Activated naive CD8-positive, alpha-beta T cell treated with anti-CD3 and anti-CD28 coated beads, Interleukin-2, amount 50 U/mL, for 24 hours (primary cell): ENCODE results near the gene THRB.

Source experiments
- ATAC-seq: fragments of 150-1000 bp; cut with Tn5 transposase; one replicate; pipeline ENCODE4 v1.10.0; 2021
- DNase-seq: peaks from one replicate; pipeline ENCODE4 v3.0.0; 2021
- H3K27ac Mint-ChIP-seq: one replicate; pipeline ENCODE4 v1.8.0; 2021; ENCODE audit warnings: mild to moderate bottlenecking, mixed read lengths
- H3K27me3 Mint-ChIP-seq: one replicate; pipeline ENCODE4 v1.8.0; 2021; ENCODE audit warnings: mixed read lengths
- H3K36me3 Mint-ChIP-seq: one replicate; pipeline ENCODE4 v1.8.0; 2021; ENCODE audit warnings: low read depth, mixed read lengths
- H3K4me1 Mint-ChIP-seq: one replicate; pipeline ENCODE4 v1.8.0; 2021; ENCODE audit warnings: mixed read lengths
- H3K4me3 Mint-ChIP-seq: one replicate; pipeline ENCODE4 v1.8.0; 2021; ENCODE audit warnings: mild to moderate bottlenecking, moderate library complexity, mixed read lengths
- H3K9me3 Mint-ChIP-seq: one replicate; pipeline ENCODE4 v1.8.0; 2021; ENCODE audit warnings: mixed read lengths

THRB gene

GRCh38 chr3:24086617-24087404, 407.8 kb downstream of the THRB start:
- no peak for DNase-seq
- Mint-ChIP-seq H3K4me3 (no peak overlapping the region), H3K27me3 (no peaks in the 10 kb centered on the region)

GRCh38 chr3:24086206-24086605, 408.4 kb downstream of the THRB start:
- Mint-ChIP-seq H3K4me1 (no peaks in the 10 kb centered on the region), H3K4me3 (no peak overlapping the region), H3K9me3 (no peaks in the 10 kb centered on the region), H3K27ac (no peak overlapping the region), H3K27me3 (no peaks in the 10 kb centered on the region), H3K36me3 (no peaks in the 10 kb centered on the region)
- DNase-seq (no peak), ATAC-seq (no peak)

More at GRCh38 chr3:24086617-24087404, 407.8 kb downstream of the THRB start:
- H3K4me1 Mint-ChIP-seq, result no peaks in the 10 kb centered on the region
- H3K9me3 Mint-ChIP-seq, result no peaks in the 10 kb centered on the region
- H3K27ac Mint-ChIP-seq, result no peak overlapping the region
- no peaks in the 10 kb centered on the region for H3K36me3 Mint-ChIP-seq
- ATAC-seq, result no peak

- Mint-ChIP-seq H3K27me3 (peaks cover 2% of the 10 kb centered on the region), H3K36me3 (no peaks in the 10 kb centered on the region), H3K27ac (no peak overlapping the region), H3K9me3 (no peaks in the 10 kb centered on the region), H3K4me3 (no peak overlapping the region), H3K4me1 (no peaks in the 10 kb centered on the region)
- ATAC-seq (no peak), DNase-seq (no peak)
Observed at GRCh38 chr3:24072193-24072592, 422.5 kb downstream of the THRB start.

- Mint-ChIP-seq H3K9me3 (no peaks in the 10 kb centered on the region), H3K27me3 (no peaks in the 10 kb centered on the region), H3K36me3 (no peaks in the 10 kb centered on the region), H3K27ac (no peak overlapping the region), H3K4me1 (no peaks in the 10 kb centered on the region), H3K4me3 (no peak overlapping the region)
- ATAC-seq (no peak), DNase-seq (no peak)
Observed at GRCh38 chr3:24069045-24069444, 425.6 kb downstream of the THRB start.

DNA sequence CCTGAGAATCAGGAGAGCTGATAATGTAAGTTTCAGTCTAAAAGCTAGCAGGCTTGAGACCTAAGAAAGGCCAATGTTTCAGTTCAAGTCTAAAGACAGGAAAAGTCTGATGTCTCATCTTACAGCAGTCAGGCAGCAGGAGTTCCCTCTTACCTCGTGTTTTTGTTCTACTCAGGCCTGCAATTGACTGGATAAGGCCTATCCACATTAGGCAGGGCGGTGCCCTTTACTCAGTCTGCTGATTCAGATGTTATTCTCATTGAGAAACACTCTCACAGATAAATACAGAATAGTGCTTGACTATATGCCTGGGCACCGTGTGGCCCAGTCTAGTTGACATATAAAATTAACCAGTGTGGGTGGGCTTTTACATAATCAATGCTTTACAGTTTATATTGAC, 427.2 kb downstream of the THRB start:
- no peaks in the 10 kb centered on the region for H3K36me3 Mint-ChIP-seq
- DNase-seq, result no peak
- H3K27me3 Mint-ChIP-seq, result no peaks in the 10 kb centered on the region
- ATAC-seq, result no peak
- no peaks in the 10 kb centered on the region for H3K4me1 Mint-ChIP-seq
- H3K9me3 Mint-ChIP-seq, result no peaks in the 10 kb centered on the region
- no peak overlapping the region for H3K4me3 Mint-ChIP-seq
- H3K27ac Mint-ChIP-seq, result no peak overlapping the region
